ENCODE data around the gene GNB1L.

DNA sequence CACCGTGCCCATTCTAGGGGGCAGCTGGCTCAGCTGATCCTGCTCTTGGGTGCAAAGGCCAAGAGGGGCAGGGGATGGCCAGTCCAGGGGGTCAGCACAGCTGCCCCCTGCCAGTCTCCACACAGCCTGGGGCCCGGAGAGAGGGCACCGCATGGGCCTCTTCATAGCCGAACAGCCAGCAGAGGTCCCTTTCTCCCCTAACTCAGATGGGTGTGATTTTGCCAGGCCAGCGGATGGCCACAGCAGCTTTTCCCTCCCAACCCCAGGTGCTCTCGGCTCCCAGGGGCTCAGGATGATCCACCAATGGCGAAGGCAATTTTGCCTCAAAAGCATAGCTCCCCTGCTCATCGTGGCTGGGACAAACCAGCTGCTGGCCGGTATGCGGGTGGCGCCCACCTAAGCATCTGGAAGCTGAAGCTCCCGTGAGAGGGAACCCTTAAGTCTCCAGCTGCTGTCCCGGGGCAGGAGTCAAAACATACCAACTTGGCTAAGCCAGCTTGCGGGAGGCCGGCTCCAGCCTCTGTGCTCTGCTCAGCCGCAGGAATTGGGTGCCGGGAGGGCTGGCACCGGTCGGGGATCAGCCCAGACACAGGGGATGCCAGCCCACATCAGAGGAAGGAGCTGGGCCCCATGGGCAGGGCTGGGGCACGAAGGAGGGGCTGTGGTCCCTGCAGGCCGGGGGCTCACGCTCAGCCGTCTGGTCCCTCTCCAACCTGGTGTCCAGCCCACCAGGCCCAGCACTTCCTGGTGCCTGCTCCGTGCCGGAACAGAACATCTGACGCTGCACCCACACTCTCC lies 30.5 kb upstream of the GNB1L start:
- TF ChIP-seq EZH2 (IDR thresholded peaks at IDR 0.05), result no peak
- TF ChIP-seq POLR2AphosphoS5 (IDR thresholded peaks at IDR 0.05; ENCODE audit: borderline replicate concordance, low read depth, low read length), result no peak
- no peak for TF ChIP-seq FOXP2 (optimal IDR thresholded peaks at IDR 0.05; ENCODE audit: control extremely low read depth, extremely low read length, insufficient read depth)

All from SK-N-MC (cell line).